Measurements from ENCODE around the gene ABLIM3. TPM values are rescaled to one million over a fixed set of nuclear protein-coding genes. Genes with fewer than 3 reads are reported as not detected.
A peak's percentile ranks its signal among the peaks of the same experiment; 100 is the strongest.

ABLIM3 gene
- total and polyA plus RNA-seq, 2 of the 13 experiments (the other 11 are each of a cell fraction or from before 2014, with no cell fraction given), result 0.53 to 6.3 TPM

- TF ChIP-seq BRF2 (CRISPR knock-in tag; IDR thresholded peaks at IDR 0.05) (peak; percentile 65; the same call in 1 of the 2 replicates), HMGXB4 (CRISPR knock-in tag; IDR thresholded peaks at IDR 0.05; ENCODE audit: borderline replicate concordance in 1 of 2, low read depth in 1 of 2) (0 out of 4 replicates have a peak, but pooled peaks have one; percentile 21 to 26), ELF3 (CRISPR knock-in tag; IDR thresholded peaks at IDR 0.05) (peak; percentile 76), SMAD1 (CRISPR knock-in tag; IDR thresholded peaks at IDR 0.05; ENCODE audit: borderline replicate concordance, low read depth) (no peak), ZNF883 (CRISPR knock-in tag; IDR thresholded peaks at IDR 0.05; ENCODE audit: not compliant biosample characterization) (no peak), YY1 (IDR thresholded peaks at IDR 0.05; ENCODE audit: insufficient read depth, insufficient replicate concordance, low read depth, low read length) (peak; percentile 75), ZNF333 (CRISPR knock-in tag; IDR thresholded peaks at IDR 0.05; ENCODE audit: borderline replicate concordance) (no peak), GATAD2A (CRISPR knock-in tag; IDR thresholded peaks at IDR 0.05) (peak; percentile 63; the same call in 1 of the 2 replicates), MYPOP (CRISPR knock-in tag; IDR thresholded peaks at IDR 0.05) (0 out of 2 replicates have a peak, but pooled peaks have one; percentile 19), CEBPB (IDR thresholded peaks at IDR 0.05; ENCODE audit: borderline replicate concordance, low read depth, low read length) (0 out of 2 replicates have a peak, but pooled peaks have one; percentile 10), ATF1 (CRISPR knock-in tag; IDR thresholded peaks at IDR 0.05) (no peak), NKX3-1 (CRISPR knock-in tag; IDR thresholded peaks at IDR 0.05) (0 out of 2 replicates have a peak, but pooled peaks have one; percentile 38), RFXAP (CRISPR knock-in tag; IDR thresholded peaks at IDR 0.05; ENCODE audit: borderline replicate concordance) (peak; percentile 66; the same call in 1 of the 2 replicates), ZNF556 (CRISPR knock-in tag; IDR thresholded peaks at IDR 0.05; ENCODE audit: borderline replicate concordance) (no peak), HNRNPUL1 (IDR thresholded peaks at IDR 0.05; ENCODE audit: low read depth, low read length) (no peak), FOXJ3 (CRISPR knock-in tag; IDR thresholded peaks at IDR 0.05; ENCODE audit: borderline replicate concordance) (no peak; the same call in 1 of the 2 replicates), PHF8 (CRISPR knock-in tag; IDR thresholded peaks at IDR 0.05) (peak; percentile 46), MEF2D (CRISPR knock-in tag; IDR thresholded peaks at IDR 0.05) (no peak), NCOR1 (IDR thresholded peaks at IDR 0.05; ENCODE audit: borderline replicate concordance, low read length) (peak; percentile 88; the same call in 1 of the 2 replicates), ZNF263 (CRISPR knock-in tag; IDR thresholded peaks at IDR 0.05) (peak; percentile 80; the same call in 1 of the 2 replicates), STAT6 (CRISPR knock-in tag; IDR thresholded peaks at IDR 0.05; ENCODE audit: borderline replicate concordance) (peak; percentile 73; the same call in 1 of the 2 replicates), NAIF1 (CRISPR knock-in tag; IDR thresholded peaks at IDR 0.05; ENCODE audit: borderline replicate concordance) (no peak; the same call in 1 of the 2 replicates)
Measured at GRCh38 chr5:149172709-149173505, 31.6 kb downstream of the ABLIM3 start (continued).
